Small intestine (tissue), 7 donors: Measurements from ENCODE around the gene OLA1. TPM values are rescaled to one million over a fixed set of nuclear protein-coding genes. Genes with fewer than 3 reads are reported as not detected.
A peak's percentile ranks its signal among the peaks of the same experiment; 100 is the strongest.

Source experiments
- DNase-seq, 2 donors: peaks; one replicate each; pipeline versions ENCODE4 v3.0.0 to v3.0.0-alpha.2; 2013
- FAIRE-seq: peaks from 2 replicates; lab custom pipeline; 2012; peaks lifted over from hg19 to GRCh38; lab: Jason Lieb, UNC
- H3K27ac ChIP-seq, 3 donors: one replicate each; pipeline ENCODE4 v1.5.1; 2013; ENCODE audit warnings: low read length in 2 of 3, mild to moderate bottlenecking in 2 of 3, control low read depth in 1 of 3, inconsistent platforms in 1 of 3, low read depth in 1 of 3, moderate library complexity in 1 of 3
- H3K27me3 ChIP-seq, 3 donors: one replicate each; pipeline ENCODE4 v1.6.1; 2013; ENCODE audit warnings: low read length in 3 of 3, inconsistent platforms in 1 of 3; ENCODE audit not compliant: control insufficient read depth in 3 of 3, insufficient read depth in 3 of 3
- H3K36me3 ChIP-seq, 3 donors: one replicate each; pipeline ENCODE4 v1.6.1; 2013; ENCODE audit warnings: low read length in 3 of 3, inconsistent platforms in 1 of 3, low read depth in 1 of 3, mild to moderate bottlenecking in 1 of 3, moderate library complexity in 1 of 3; ENCODE audit not compliant: control insufficient read depth in 3 of 3, insufficient read depth in 2 of 3
- H3K4me1 ChIP-seq, 3 donors: one replicate each; pipeline ENCODE4 v1.6.1; 2013; ENCODE audit warnings: low read length in 2 of 3, inconsistent platforms in 1 of 3, low read depth in 1 of 3, mild to moderate bottlenecking in 1 of 3, moderate library complexity in 1 of 3; ENCODE audit not compliant: control insufficient read depth in 3 of 3, insufficient read depth in 2 of 3
- H3K4me3 ChIP-seq, 3 donors: one replicate each; pipeline ENCODE4 v1.5.1; 2013; ENCODE audit warnings: low read length in 3 of 3, control low read depth in 1 of 3, inconsistent platforms in 1 of 3, low read depth in 1 of 3, mild to moderate bottlenecking in 1 of 3, moderate library complexity in 1 of 3
- H3K9me3 ChIP-seq, 2 donors: one replicate each; pipeline ENCODE4 v1.6.1; 2013; ENCODE audit warnings: low read depth in 1 of 2, low read length in 1 of 2; ENCODE audit not compliant: control insufficient read depth in 2 of 2, insufficient read depth in 1 of 2
- WGBS, 3 donors: extraction: QIAGEN DNeasy Blood & Tissue Kit; methylation state at CpG; one replicate each; pipeline ENCODE4 v1.1.7; 2013; 5-methylcytosine and 5-hydroxymethylcytosine counted together
- polyA plus RNA-seq, 4 donors: library from polyadenylated mRNA; stranded (reverse) in 3 of 4; unstranded in 1 of 4; fragments of 200-250 nt in 3 of 4; fragments of 120-200 nt in 1 of 4; gene quantifications; one replicate each; pipeline versions ENCODE4 v1.2.1 to v1.2.3, GENCODE V29; 2013
- donor health status: healthy with polysubstance abuse.
- donor health status: control.
- donor health status: control.
- donor health status: Bipolar disorder and iron deficiency.
- donor health status: healthy.

The OLA1 gene
- polyA plus RNA-seq, 4 donors: 60.3 to 148 (median 92.0) TPM

GRCh38 chr2:174153757-174154680 lies 94.3 kb downstream of the OLA1 start:
- no peaks in the 10 kb centered on the region for H3K4me1 ChIP-seq
- DNase-seq (no peak), FAIRE-seq (no peak)
- no peak overlapping the region for H3K27ac ChIP-seq
- no peak overlapping the region for H3K4me3 ChIP-seq
- 89 to 91% (median 89%) methylated on average over 8 of the region's 8 CpGs for WGBS, 3 donors
- no peaks in the 10 kb centered on the region for H3K9me3 ChIP-seq
- no peaks in the 10 kb centered on the region for H3K27me3 ChIP-seq
- H3K36me3 ChIP-seq: no peaks in the 10 kb centered on the region

DNA sequence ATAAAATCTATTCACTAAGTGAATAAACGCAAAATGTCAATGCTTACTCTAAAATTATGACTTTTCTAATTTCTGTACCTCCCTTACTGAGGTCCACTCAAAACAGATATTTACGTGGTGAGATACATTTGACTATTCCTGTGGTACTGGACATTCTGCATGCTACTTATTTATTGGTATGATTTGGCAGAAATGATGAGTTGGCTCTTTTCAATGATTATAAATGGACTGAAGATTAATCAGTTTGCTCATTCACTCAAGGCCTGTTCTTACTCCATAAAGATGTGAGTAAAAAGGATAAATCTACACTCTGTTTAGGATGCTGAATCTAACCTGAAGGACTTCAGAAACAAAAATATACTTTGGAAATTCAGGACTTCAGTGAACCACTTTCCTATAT lies 98.8 kb downstream of the OLA1 start:
- Histone ChIP-seq H3K36me3 (no peaks in the 10 kb centered on the region), H3K9me3 (no peaks in the 10 kb centered on the region), H3K4me3 (no peak overlapping the region), H3K27me3 (no peaks in the 10 kb centered on the region), H3K27ac (no peak overlapping the region), H3K4me1 (no peaks in the 10 kb centered on the region)
- FAIRE-seq: no peak
- 96 to 97% (median 96%) methylated on average over 2 of the region's 2 CpGs for WGBS, 3 donors
- DNase-seq: no peak

DNA sequence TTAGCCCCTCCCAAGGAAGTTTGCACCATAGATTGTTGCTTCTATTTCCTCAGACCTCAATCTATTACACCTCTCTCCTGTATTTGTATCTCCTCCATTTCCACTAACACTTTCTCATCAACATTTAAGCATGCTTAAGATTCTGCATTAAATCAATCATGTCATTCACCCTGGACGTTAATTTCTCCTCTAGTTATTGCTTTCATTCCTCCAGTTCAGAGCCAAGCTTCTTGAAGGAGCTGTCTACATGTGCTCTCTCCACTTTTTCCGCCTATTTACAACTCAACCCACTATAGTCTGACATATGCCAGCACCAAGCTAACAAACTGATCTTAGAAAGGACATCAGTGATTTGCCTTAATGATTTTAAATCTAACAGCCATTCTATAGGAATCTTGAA lies 99.5 kb downstream of the OLA1 start:
- WGBS, 3 donors: 87 to 96% (median 93%) methylated on average over 2 of the region's 2 CpGs
- DNase-seq (no peak), FAIRE-seq (no peak)
- H3K27me3 ChIP-seq: no peaks in the 10 kb centered on the region
- no peaks in the 10 kb centered on the region for H3K36me3 ChIP-seq
- H3K4me3 ChIP-seq: no peak overlapping the region
- H3K27ac ChIP-seq: no peak overlapping the region
- H3K4me1 ChIP-seq: no peaks in the 10 kb centered on the region
- H3K9me3 ChIP-seq: no peaks in the 10 kb centered on the region

- Histone ChIP-seq H3K4me1 (no peaks in the 10 kb centered on the region), H3K36me3 (peaks cover 0 to 4% (median 0%) of the 10 kb centered on the region in 3 donors), H3K9me3 (no peaks in the 10 kb centered on the region), H3K4me3 (no peak overlapping the region), H3K27ac (no peak overlapping the region), H3K27me3 (no peaks in the 10 kb centered on the region)
- DNase-seq (peak in 1 of 2 donors; percentile 10), FAIRE-seq (no peak)
- WGBS, 3 donors: 55 to 68% (median 61%) methylated on average over 2 of the region's 2 CpGs
Observed at GRCh38 chr2:174145827-174146226, 102.5 kb downstream of the OLA1 start.

DNA sequence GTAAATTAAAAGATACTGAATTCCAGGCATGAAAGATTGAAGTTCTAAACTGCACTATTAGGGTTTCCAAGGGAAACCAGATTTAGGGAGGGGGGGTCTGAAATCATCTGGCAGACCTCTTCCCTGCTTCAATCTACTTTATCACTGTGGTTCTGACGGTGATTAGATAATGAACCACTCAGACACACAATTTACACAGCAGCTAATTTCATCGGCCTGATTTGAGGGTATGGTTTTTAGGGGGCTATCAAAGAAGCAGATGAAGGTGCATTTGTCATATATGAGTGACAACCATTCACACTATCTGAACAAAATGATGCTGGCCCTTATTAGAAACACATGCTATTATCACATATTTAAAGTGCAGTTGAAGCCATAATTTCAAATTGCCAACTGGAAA lies 106.0 kb downstream of the OLA1 start:
- H3K4me3 ChIP-seq: no peak overlapping the region
- DNase-seq: no peak
- WGBS, 3 donors: 77 to 83% (median 82%) methylated on average over 2 of the region's 2 CpGs
- H3K36me3 ChIP-seq: peaks cover 0 to 12% (median 0%) of the 10 kb centered on the region in 3 donors
- no peaks in the 10 kb centered on the region for H3K27me3 ChIP-seq
- H3K27ac ChIP-seq: no peak overlapping the region
- H3K4me1 ChIP-seq: no peaks in the 10 kb centered on the region
- FAIRE-seq: no peak
- H3K9me3 ChIP-seq: peaks cover 0 to 7% of the 10 kb centered on the region in 2 donors

DNA sequence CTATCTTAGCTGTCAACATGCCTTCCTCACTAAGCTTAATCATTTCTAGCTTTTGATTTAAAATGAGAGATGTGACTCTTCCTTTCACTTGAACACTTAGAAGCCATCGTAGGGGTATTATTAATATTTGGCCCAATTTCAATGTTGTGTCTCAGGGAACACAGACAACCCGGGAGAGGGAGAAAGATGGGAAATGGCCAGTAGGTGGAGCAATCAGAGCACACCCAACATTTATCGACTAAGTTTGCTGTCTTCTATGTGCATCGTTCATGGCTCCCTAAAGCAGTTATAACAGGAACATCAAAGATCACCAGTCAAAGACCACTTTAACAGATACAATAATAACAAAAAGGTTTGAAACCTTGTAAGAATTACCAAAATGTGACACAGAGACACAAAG lies 110.2 kb downstream of the OLA1 start:
- H3K4me1 ChIP-seq: no peaks in the 10 kb centered on the region
- FAIRE-seq: no peak
- peaks cover 0 to 9% of the 10 kb centered on the region in 2 donors for H3K9me3 ChIP-seq
- DNase-seq: no peak
- peaks cover 0 to 9% (median 0%) of the 10 kb centered on the region in 3 donors for H3K36me3 ChIP-seq
- no peaks in the 10 kb centered on the region for H3K27me3 ChIP-seq
- no peak overlapping the region for H3K27ac ChIP-seq
- H3K4me3 ChIP-seq: no peak overlapping the region
- 70 to 78% (median 74%) methylated on average over 4 of the region's 4 CpGs for WGBS, 3 donors

DNA sequence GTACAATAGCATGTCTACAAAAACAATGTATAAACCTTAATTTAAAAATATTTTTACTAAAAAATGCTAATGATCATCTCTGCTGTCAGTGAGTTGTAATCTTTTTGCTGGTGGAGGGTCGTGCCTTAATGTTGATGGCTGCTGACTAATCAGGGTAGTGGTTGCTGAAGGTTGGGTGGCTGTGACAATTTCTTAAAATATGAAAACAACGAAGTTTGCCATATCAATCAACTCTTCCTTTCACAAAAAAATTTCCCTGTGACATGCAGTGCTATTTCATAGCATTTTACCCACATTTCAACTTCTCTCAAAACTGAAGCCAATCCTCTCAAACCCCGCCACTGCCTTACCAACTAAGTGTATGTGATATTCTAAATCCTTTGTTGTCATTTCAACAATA lies 112.4 kb downstream of the OLA1 start:
- DNase-seq (no peak), FAIRE-seq (no peak)
- Histone ChIP-seq H3K27ac (no peak overlapping the region), H3K9me3 (peaks cover 0 to 9% of the 10 kb centered on the region in 2 donors), H3K36me3 (peaks cover 0 to 8% (median 0%) of the 10 kb centered on the region in 3 donors), H3K4me3 (no peak overlapping the region), H3K4me1 (no peaks in the 10 kb centered on the region), H3K27me3 (no peaks in the 10 kb centered on the region)
- 84 to 96% (median 88%) methylated on average over 3 of the region's 3 CpGs for WGBS, 3 donors

- Histone ChIP-seq H3K4me1 (no peaks in the 10 kb centered on the region), H3K9me3 (no peaks in the 10 kb centered on the region), H3K36me3 (peaks cover 0 to 3% (median 0%) of the 10 kb centered on the region in 3 donors), H3K27ac (no peak overlapping the region), H3K4me3 (no peak overlapping the region), H3K27me3 (no peaks in the 10 kb centered on the region)
- WGBS, 3 donors: 92 to 99% (median 95%) methylated on average over 4 of the region's 4 CpGs
- FAIRE-seq (no peak), DNase-seq (no peak)
Observed at GRCh38 chr2:174125090-174125489, 123.2 kb downstream of the OLA1 start.
